WTC11 (cell line): ENCODE measurements around the gene WDFY3.

Experiments used
- ATF1 ChIP-seq: sonication (generic); formaldehyde crosslinking; IDR thresholded peaks from 2 replicates; pipeline ENCODE4 v1.8.1; 2023; ENCODE audit warnings: mild to moderate bottlenecking, moderate library complexity, missing genetic modification reagents
- CTCF ChIP-seq: fragments of 200-600 bp; IDR thresholded peaks from 2 replicates; pipeline ENCODE4 v1.8.0; 2022; ENCODE audit warnings: antibody characterized with exemption
- FOXK1 ChIP-seq: sonication (generic); formaldehyde crosslinking; IDR thresholded peaks from 2 replicates; pipeline ENCODE4 v1.8.0; 2022; ENCODE audit warnings: mild to moderate bottlenecking, moderate library complexity, missing genetic modification reagents
- IRF2 ChIP-seq: sonication (generic); formaldehyde crosslinking; IDR thresholded peaks from 2 replicates; pipeline ENCODE4 v1.8.0; 2022; ENCODE audit warnings: low read depth, missing genetic modification reagents, borderline replicate concordance
- NR2C2 ChIP-seq: sonication (generic); formaldehyde crosslinking; IDR thresholded peaks from 2 replicates; pipeline ENCODE4 v1.8.0; 2022; ENCODE audit warnings: mild to moderate bottlenecking, missing genetic modification reagents
- NR3C1 ChIP-seq: sonication (generic); formaldehyde crosslinking; conservative IDR thresholded peaks from 2 replicates; pipeline ENCODE4 v1.8.1; 2023; ENCODE audit warnings: low read depth, mild to moderate bottlenecking, missing genetic modification reagents
- TEAD1 ChIP-seq: sonication (generic); formaldehyde crosslinking; IDR thresholded peaks from 2 replicates; pipeline ENCODE4 v1.8.0; 2022; ENCODE audit warnings: mild to moderate bottlenecking, missing genetic modification reagents
- USF2 ChIP-seq: sonication (generic); formaldehyde crosslinking; IDR thresholded peaks from 2 replicates; pipeline ENCODE4 v1.8.1; 2023; ENCODE audit warnings: mild to moderate bottlenecking, missing genetic modification reagents, moderate library complexity
- ZNF138 ChIP-seq: sonication (generic); formaldehyde crosslinking; conservative IDR thresholded peaks from 2 replicates; pipeline ENCODE4 v1.8.1; 2022; ENCODE audit warnings: mild to moderate bottlenecking, moderate library complexity, missing genetic modification reagents
- ZNF232 ChIP-seq: sonication (generic); formaldehyde crosslinking; IDR thresholded peaks from 2 replicates; pipeline ENCODE4 v1.8.0; 2022; ENCODE audit warnings: mild to moderate bottlenecking, missing genetic modification reagents
- ZNF263 ChIP-seq: sonication (generic); formaldehyde crosslinking; IDR thresholded peaks from 2 replicates; pipeline ENCODE4 v1.8.1; 2022; ENCODE audit warnings: low read depth, mild to moderate bottlenecking, moderate library complexity, missing genetic modification reagents
- ZNF423 ChIP-seq: fragments of 250-450 bp; sonication (Bioruptor Pico); IDR thresholded peaks from 2 replicates; pipeline ENCODE4 v2.1.2; 2022; ENCODE audit warnings: mild to moderate bottlenecking, moderate library complexity
- ZNF512 ChIP-seq: sonication (generic); formaldehyde crosslinking; IDR thresholded peaks from 2 replicates; pipeline ENCODE4 v1.8.1; 2022; ENCODE audit warnings: missing genetic modification reagents, borderline replicate concordance
- ZSCAN18 ChIP-seq: fragments of 250-450 bp; sonication (Bioruptor Pico); IDR thresholded peaks from 2 replicates; pipeline ENCODE4 v2.1.2; 2022; ENCODE audit warnings: mild to moderate bottlenecking, moderate library complexity

GRCh38 chr4:84931274-84931673 lies 35.2 kb downstream of the WDFY3 start:
- TF ChIP-seq ZNF512 (CRISPR knock-in tag) (no peak), CTCF (no peak), ZSCAN18 (no peak), NR3C1 (CRISPR knock-in tag) (no peak), IRF2 (no peak), ZNF423 (CRISPR knock-in tag) (no peak), USF2 (CRISPR knock-in tag) (no peak), ZNF232 (no peak), ZNF263 (CRISPR knock-in tag) (no peak), TEAD1 (no peak), FOXK1 (no peak), NR2C2 (CRISPR knock-in tag) (no peak), ZNF138 (CRISPR knock-in tag) (no peak), ATF1 (CRISPR knock-in tag) (no peak)
